HepG2 (cell line): ENCODE measurements around the gene PFN1. TPM values are rescaled to one million over a fixed set of nuclear protein-coding genes. Genes with fewer than 3 reads are reported as not detected.

Experiments used
- DNMT3B ChIP-seq: conservative IDR thresholded peaks from 2 replicates; pipeline ENCODE4 v1.6.1; 2016; ENCODE audit warnings: missing biosample characterization, control low read depth
- FOSL2 ChIP-seq: sonication (generic); formaldehyde crosslinking; IDR thresholded peaks from 2 replicates; pipeline ENCODE4 v1.4.0; 2020; ENCODE audit warnings: missing genetic modification reagents
- GABPB1 ChIP-seq: IDR thresholded peaks from 2 replicates; pipeline ENCODE4 v1.6.1; 2016; ENCODE audit warnings: mild to moderate bottlenecking, missing genetic modification reagents, moderate library complexity, missing compliant biosample characterization
- MYNN ChIP-seq: sonication (generic); formaldehyde crosslinking; IDR thresholded peaks from 2 replicates; pipeline ENCODE4 v1.4.0; 2020; ENCODE audit warnings: mild to moderate bottlenecking, low read depth, missing genetic modification reagents
- NR2F6 ChIP-seq, 2 experiments: IDR thresholded peaks; 2 replicates each; pipeline ENCODE4 v1.6.1; 2016; ENCODE audit warnings: antibody characterized with exemption in 1 of 2, mild to moderate bottlenecking in 1 of 2
- POGK ChIP-seq: sonication (generic); formaldehyde crosslinking; conservative IDR thresholded peaks from 2 replicates; pipeline ENCODE4 v1.8.0; 2022; ENCODE audit warnings: mild to moderate bottlenecking, moderate library complexity, missing genetic modification reagents
- POLR2A ChIP-seq, 2 experiments: IDR thresholded peaks; 2 replicates each; pipeline ENCODE4 v1.6.1; 2011; ENCODE audit warnings: low read depth in 2 of 2, low read length in 2 of 2, mild to moderate bottlenecking in 1 of 2, moderate library complexity in 1 of 2; ENCODE audit not compliant: insufficient read depth in 1 of 2
- SALL1 ChIP-seq: sonication (generic); formaldehyde crosslinking; IDR thresholded peaks from 2 replicates; pipeline ENCODE4 v1.8.0; 2022; ENCODE audit warnings: mild to moderate bottlenecking, missing genetic modification reagents
- SAP130 ChIP-seq: IDR thresholded peaks from 2 replicates; pipeline ENCODE4 v1.6.1; 2016; ENCODE audit warnings: low read depth
- THAP11 ChIP-seq: IDR thresholded peaks from 2 replicates; pipeline ENCODE4 v1.6.1; 2016; ENCODE audit warnings: missing biosample characterization, missing genetic modification reagents
- UBTF ChIP-seq: sonication (generic); formaldehyde crosslinking; IDR thresholded peaks from 2 replicates; pipeline ENCODE4 v1.4.0; 2020; ENCODE audit warnings: mild to moderate bottlenecking, missing genetic modification reagents
- ZNF674 ChIP-seq: sonication (generic); formaldehyde crosslinking; IDR thresholded peaks from 2 replicates; pipeline ENCODE4 v1.5.0; 2020; ENCODE audit warnings: low read depth, mild to moderate bottlenecking, missing genetic modification reagents
- ZNF770 ChIP-seq: sonication (generic); formaldehyde crosslinking; IDR thresholded peaks from 2 replicates; pipeline ENCODE4 v1.5.0; 2020; ENCODE audit warnings: mild to moderate bottlenecking, missing genetic modification reagents
- ZNF879 ChIP-seq: sonication (generic); formaldehyde crosslinking; IDR thresholded peaks from 2 replicates; pipeline ENCODE4 v1.8.1; 2023; ENCODE audit warnings: missing genetic modification reagents
- polyA plus RNA-seq, 8 experiments: library from polyadenylated mRNA; depleted of rRNA in 3 of 8; stranded (reverse) in 7 of 8; unstranded in 1 of 8; fragments of >200 nt; fragmentation: Illumina TruSeq in 4 of 8; extraction: Trizol in 4 of 8; gene quantifications; 2 replicates each; pipeline versions ENCODE4 v1.2.1 to v1.2.3, GENCODE V29; 2011 to 2016; ENCODE audit warnings: low read depth in 4 of 8, missing spikeins in 1 of 8, mixed read lengths in 1 of 8; ENCODE audit not compliant: insufficient read depth in 1 of 8
- total RNA-seq, 5 experiments: library from RNA; depleted of rRNA; stranded (reverse); fragments of >200 nt; fragmentation: Illumina TruSeq; extraction: Trizol; gene quantifications; 2 replicates each; pipeline ENCODE4 v1.2.3, GENCODE V29; 2016; ENCODE audit warnings: low read depth in 1 of 5

PFN1 gene
- total and polyA plus RNA-seq, 2 of the 13 experiments (the other 11 are each of a cell fraction or from before 2014, with no cell fraction given) = 494 to 613 TPM

- no peak for TF ChIP-seq ZNF674 (CRISPR knock-in tag)
- peak; percentile 57; the same call in 1 of the 2 replicates for TF ChIP-seq UBTF (CRISPR knock-in tag)
- 0 out of 2 replicates have a peak, but pooled peaks have one; percentile 56 for TF ChIP-seq POGK (CRISPR knock-in tag)
- 0 out of 2 replicates have a peak, but pooled peaks have one; percentile 45 for TF ChIP-seq DNMT3B (CRISPR knock-in tag)
- peak; percentile 17; the same call in 1 of the 2 replicates for TF ChIP-seq GABPB1 (CRISPR knock-in tag)
- TF ChIP-seq FOSL2 = peak; percentile 52
- no peak for TF ChIP-seq NR2F6 (IDR thresholded peaks at IDR 0.05)
- TF ChIP-seq NR2F6 (CRISPR knock-in tag; IDR thresholded peaks at IDR 0.05) = no peak
- TF ChIP-seq MYNN = 0 out of 2 replicates have a peak, but pooled peaks have one; percentile 47
- TF ChIP-seq ZNF770 (CRISPR knock-in tag) = 0 out of 2 replicates have a peak, but pooled peaks have one; percentile 10
- peak; percentile 56 for TF ChIP-seq SAP130 (CRISPR knock-in tag)
- TF ChIP-seq ZNF879 = peak; percentile 74; the same call in 1 of the 2 replicates
- 0 out of 2 replicates have a peak, but pooled peaks have one; percentile 41 for TF ChIP-seq SALL1 (CRISPR knock-in tag)
- TF ChIP-seq THAP11 (CRISPR knock-in tag) = 0 out of 2 replicates have a peak, but pooled peaks have one; percentile 3
- TF ChIP-seq POLR2A (IDR thresholded peaks at IDR 0.05; ENCODE audit: insufficient read depth in 1 of 2, low read depth in 2 of 2, low read length in 2 of 2) = peak in 1 of 2 experiments; percentile 26; a peak in 3 of 4 replicates
Observed at GRCh38 chr17:4969047-4969550, 20.8 kb upstream of the PFN1 start (continued).
